Measurements from ENCODE around the gene NOP14. TPM values are rescaled to one million over a fixed set of nuclear protein-coding genes. Genes with fewer than 3 reads are reported as not detected.

Gene NOP14
- total RNA-seq, 1 experiment from 2014 or later = 13.0 TPM

GRCh38 chr4:2914256-2915126 is 48.7 kb downstream of the NOP14 start:
- no peak for DNase-seq (ENCODE audit: low read depth)

GRCh38 chr4:2913168-2913567 is 50.0 kb downstream of the NOP14 start:
- no peak for DNase-seq (ENCODE audit: low read depth)

- DNase-seq (ENCODE audit: low read depth) = no peak
Observed at GRCh38 chr4:2911868-2912267, 51.3 kb downstream of the NOP14 start.

- DNase-seq (ENCODE audit: low read depth) = no peak
Observed at GRCh38 chr4:2910409-2910808, 52.8 kb downstream of the NOP14 start.

- no peak for DNase-seq (ENCODE audit: low read depth)
Observed at GRCh38 chr4:2909583-2909982, 53.6 kb downstream of the NOP14 start.

GRCh38 chr4:2908686-2909085 is 54.5 kb downstream of the NOP14 start:
- DNase-seq (ENCODE audit: low read depth) = no peak

- DNase-seq (ENCODE audit: low read depth) = no peak
Observed at GRCh38 chr4:2907706-2908293, 55.4 kb downstream of the NOP14 start.

- no peak for DNase-seq (ENCODE audit: low read depth)
Observed at GRCh38 chr4:2907226-2907625, 56.0 kb downstream of the NOP14 start.

- DNase-seq (ENCODE audit: low read depth) = no peak
Observed at GRCh38 chr4:2906218-2906617, 57.0 kb downstream of the NOP14 start.

- DNase-seq (ENCODE audit: low read depth) = no peak
Observed at GRCh38 chr4:2905544-2905943, 57.7 kb downstream of the NOP14 start.

- DNase-seq (ENCODE audit: low read depth) = no peak
Observed at GRCh38 chr4:2902126-2902525, 61.1 kb downstream of the NOP14 start.

GRCh38 chr4:2901186-2901585 is 62.0 kb downstream of the NOP14 start:
- DNase-seq (ENCODE audit: low read depth) = no peak

GRCh38 chr4:2900741-2901140 is 62.5 kb downstream of the NOP14 start:
- no peak for DNase-seq (ENCODE audit: low read depth)

GRCh38 chr4:2898001-2898400 is 65.2 kb downstream of the NOP14 start:
- peak; percentile 64 for DNase-seq (ENCODE audit: low read depth)

- DNase-seq (ENCODE audit: low read depth) = no peak
Observed at GRCh38 chr4:2893772-2894171, 69.4 kb downstream of the NOP14 start.

- peak; percentile 9 for DNase-seq (ENCODE audit: low read depth)
Observed at GRCh38 chr4:2891294-2891693, 71.9 kb downstream of the NOP14 start.

- no peak for DNase-seq (ENCODE audit: low read depth)
Observed at GRCh38 chr4:2888886-2889285, 74.3 kb downstream of the NOP14 start.

Other genes with a start within 250 kb of the NOP14 start
- 21.7 and 23.3 TPM in 2 replicates for gene TNIP2, start 207.1 kb downstream of the NOP14 start, total RNA-seq (2014; rRNA removed; shearing (Covaris generic))
- 22.0 and 24.8 TPM in 2 replicates for gene SH3BP2, start 170.3 kb downstream of the NOP14 start, total RNA-seq (2014; rRNA removed; shearing (Covaris generic))
- gene ADD1, start 119.6 kb downstream of the NOP14 start, total RNA-seq (2014; rRNA removed; shearing (Covaris generic)) = 115 and 136 TPM in 2 replicates
- gene GRK4, start 165 bp upstream of the NOP14 start, total RNA-seq (2014; rRNA removed; shearing (Covaris generic)) = 3.1 and 3.6 TPM in 2 replicates
- gene HTT-AS, start 111.1 kb upstream of the NOP14 start, total RNA-seq (2014; rRNA removed; shearing (Covaris generic)) = not detected in 2 replicates
- gene HTT, start 111.3 kb upstream of the NOP14 start, total RNA-seq (2014; rRNA removed; shearing (Covaris generic)) = 11.7 and 19.6 TPM in 2 replicates